ENCODE data around the gene NASP.

NASP gene

GRCh38 chr1:45583666-45584350 lies at the start of gene NASP:
Gene NASP, plus strand, starts transcription at chr1:45584041. Its CDS starts 106 bp downstream, at chr1:45584147.
- FAIRE-seq: peak; percentile 76
- DNase-seq (ENCODE audit: extremely low spot score, insufficient read length, low read depth): peak; percentile 76

- FAIRE-seq (no peak), DNase-seq (ENCODE audit: extremely low spot score, insufficient read length, low read depth) (no peak)
Measured at GRCh38 chr1:45535988-45536766, 47.7 kb upstream of the NASP start.

GRCh38 chr1:45536886-45537285 lies 47.0 kb upstream of the NASP start:
- FAIRE-seq (no peak), DNase-seq (ENCODE audit: extremely low spot score, insufficient read length, low read depth) (no peak)

- DNase-seq (ENCODE audit: extremely low spot score, insufficient read length, low read depth) (no peak), FAIRE-seq (no peak)
Measured at GRCh38 chr1:45541193-45541592, 42.6 kb upstream of the NASP start.

GRCh38 chr1:45542591-45542990 lies 41.2 kb upstream of the NASP start:
- FAIRE-seq (no peak), DNase-seq (ENCODE audit: extremely low spot score, insufficient read length, low read depth) (no peak)

- DNase-seq (ENCODE audit: extremely low spot score, insufficient read length, low read depth) (no peak), FAIRE-seq (peak; percentile 84)
Measured at GRCh38 chr1:45543581-45544417, 40.0 kb upstream of the NASP start.

- FAIRE-seq (no peak), DNase-seq (ENCODE audit: extremely low spot score, insufficient read length, low read depth) (no peak)
Measured at GRCh38 chr1:45544530-45544929, 39.3 kb upstream of the NASP start.

- FAIRE-seq: peak; percentile 86
- DNase-seq (ENCODE audit: extremely low spot score, insufficient read length, low read depth): no peak
Measured at GRCh38 chr1:45545019-45545493, 38.8 kb upstream of the NASP start.

- DNase-seq (ENCODE audit: extremely low spot score, insufficient read length, low read depth) (no peak), FAIRE-seq (no peak)
Measured at GRCh38 chr1:45545553-45546310, 38.1 kb upstream of the NASP start.

GRCh38 chr1:45550401-45551351 lies 33.2 kb upstream of the NASP start, which contains the start of gene AKR1A1:
Gene AKR1A1, plus strand, starts transcription at chr1:45550826. Its CDS starts 10,969 bp downstream, at chr1:45561795.
- DNase-seq (ENCODE audit: extremely low spot score, insufficient read length, low read depth) (peak; percentile 80), FAIRE-seq (peak; percentile 89)

- FAIRE-seq: no peak
- no peak for DNase-seq (ENCODE audit: extremely low spot score, insufficient read length, low read depth)
Measured at GRCh38 chr1:45551684-45552083, 32.2 kb upstream of the NASP start.

GRCh38 chr1:45552331-45552730 lies 31.5 kb upstream of the NASP start:
- no peak for FAIRE-seq
- DNase-seq (ENCODE audit: extremely low spot score, insufficient read length, low read depth): no peak

GRCh38 chr1:45554198-45554597 lies 29.6 kb upstream of the NASP start:
- no peak for DNase-seq (ENCODE audit: extremely low spot score, insufficient read length, low read depth)

GRCh38 chr1:45557422-45557944 lies 26.4 kb upstream of the NASP start:
- no peak for FAIRE-seq

More at GRCh38 chr1:45554198-45554597, 29.6 kb upstream of the NASP start:
- no peak for FAIRE-seq

GRCh38 chr1:45563843-45564242 lies 20.0 kb upstream of the NASP start:
- DNase-seq (ENCODE audit: extremely low spot score, insufficient read length, low read depth): no peak
- no peak for FAIRE-seq

More at GRCh38 chr1:45557422-45557944, 26.4 kb upstream of the NASP start:
- DNase-seq (ENCODE audit: extremely low spot score, insufficient read length, low read depth): no peak

- FAIRE-seq: no peak
- no peak for DNase-seq (ENCODE audit: extremely low spot score, insufficient read length, low read depth)
Measured at GRCh38 chr1:45566722-45567121, 17.1 kb upstream of the NASP start.

GRCh38 chr1:45567911-45568310 lies 15.9 kb upstream of the NASP start:
- FAIRE-seq (no peak), DNase-seq (ENCODE audit: extremely low spot score, insufficient read length, low read depth) (no peak)

GRCh38 chr1:45568421-45568820 lies 15.4 kb upstream of the NASP start:
- FAIRE-seq: no peak
- DNase-seq (ENCODE audit: extremely low spot score, insufficient read length, low read depth): no peak

All from GM18507 (cell line).